ENCODE results near the gene ERBB4. TPM values are rescaled to one million over a fixed set of nuclear protein-coding genes. Genes with fewer than 3 reads are reported as not detected.

ERBB4 gene
- total and polyA plus RNA-seq, 2 of the 8 experiments (the other 6 are each of a cell fraction or from before 2014, with no cell fraction given): 0.34 to 1.3 TPM

DNA sequence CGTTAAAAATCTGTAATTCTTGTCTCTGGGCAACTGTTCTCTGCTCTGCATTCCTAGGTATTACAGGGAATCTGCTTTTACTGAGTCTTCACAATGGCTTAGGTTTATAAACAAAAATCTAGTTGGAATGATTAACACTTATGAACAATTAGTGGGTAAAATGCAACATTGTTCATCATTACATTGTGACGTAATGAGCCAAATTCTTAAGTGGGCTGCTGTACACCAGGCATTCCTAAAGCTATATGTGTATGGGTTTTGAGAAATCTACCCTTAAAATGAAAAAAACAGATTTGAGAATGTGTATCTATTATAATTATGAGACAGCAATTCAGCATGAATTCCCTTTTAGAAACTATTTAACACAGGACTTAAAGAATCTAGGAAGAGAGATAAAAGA, 41.5 kb upstream of the ERBB4 start:
- H3K23ac ChIP-seq (ENCODE audit: insufficient read length): no peak overlapping the region
- no peaks in the 10 kb centered on the region for H3K4me1 ChIP-seq (replicated peaks in 1 of 4; ENCODE audit: control insufficient read depth in 3 of 4, insufficient read depth in 4 of 4, low read length in 3 of 4)
- H3K4me2 ChIP-seq (ENCODE audit: insufficient read depth in 1 of 2, low read depth in 2 of 2, low read length in 2 of 2): no peak overlapping the region
- CTCF ChIA-PET (ENCODE audit: partially characterized antibody): interaction anchor here (0.6 kb wide), 1 partner anchor 61 kb away, joined by 4 read pairs; no protein-coding TSS in a partner anchor
- no peak overlapping the region for H3K9ac ChIP-seq (replicated peaks in 1 of 4; ENCODE audit: extremely low read depth in 1 of 4, low read depth in 3 of 4, low read length in 3 of 4)
- no peak overlapping the region for H4K8ac ChIP-seq (ENCODE audit: extremely low read depth, insufficient read depth, low read length)
- H2AK5ac ChIP-seq (ENCODE audit: low read depth, low read length): no peak overlapping the region
- no peaks in the 10 kb centered on the region for H3K36me3 ChIP-seq (ENCODE audit: control insufficient read depth in 2 of 4, insufficient read depth in 4 of 4, low read length in 3 of 4)
- H2BK120ac ChIP-seq (replicated peaks; ENCODE audit: low read depth, low read length): no peak overlapping the region
- no peak for DNase-seq (ENCODE audit: low read depth in 1 of 2, low spot score in 2 of 2)
- no peak overlapping the region for H3K56ac ChIP-seq (replicated peaks; ENCODE audit: insufficient read length, low read depth, low read length)
- no peak overlapping the region for H2AFZ ChIP-seq (ENCODE audit: low read length)
- H3K4me3 ChIP-seq (ENCODE audit: extremely low read depth in 1 of 4, insufficient read depth in 2 of 4, low read depth in 3 of 4, low read length in 4 of 4): no peak overlapping the region
- H4K91ac ChIP-seq (replicated peaks; ENCODE audit: insufficient read length, low read length): no peak overlapping the region
- no peak overlapping the region for H3K27ac ChIP-seq (ENCODE audit: low read depth, low read length)
- H2BK20ac ChIP-seq (ENCODE audit: low read length): no peak overlapping the region
- no peak overlapping the region for H2BK15ac ChIP-seq (ENCODE audit: low read length)
- no peak overlapping the region for H3K4ac ChIP-seq (replicated peaks; ENCODE audit: insufficient read length, low read depth, low read length)
- no peaks in the 10 kb centered on the region for H3K9me3 ChIP-seq (ENCODE audit: insufficient read depth in 2 of 2, low read depth in 1 of 2, low read length in 1 of 2)
- H4K5ac ChIP-seq (ENCODE audit: insufficient read length, low read depth, low read length): no peak overlapping the region
- WGBS, 2 experiments (ENCODE audit: extremely low coverage in 1 of 2, insufficient coverage in 1 of 2, insufficient read length in 1 of 2, insufficient replicate concordance in 2 of 2, low coverage in 1 of 2, low lambda C conversion rate in 2 of 2, missing lambda C conversion rate in 1 of 2): 82% methylated on average over 2 of the region's 2 CpGs; no CpG with 5 or more reads in 1 of the 2 experiments
- H3K18ac ChIP-seq (ENCODE audit: extremely low read depth, low read length): no peak overlapping the region
- no peak overlapping the region for H2BK5ac ChIP-seq (ENCODE audit: low read depth, low read length)
- no peaks in the 10 kb centered on the region for H3K79me1 ChIP-seq (ENCODE audit: low read depth, low read length)
- FAIRE-seq: no peak
- H3K23me2 ChIP-seq (ENCODE audit: low read depth, low read length): no peaks in the 10 kb centered on the region
- no peak overlapping the region for H2BK12ac ChIP-seq (ENCODE audit: low read depth, low read length)
- POLR2A ChIA-PET (ENCODE audit: partially characterized antibody): no interaction called here
- no peaks in the 10 kb centered on the region for H3K79me2 ChIP-seq (ENCODE audit: control insufficient read depth in 1 of 2, insufficient read depth in 2 of 2, low read length in 2 of 2)
- no peaks in the 10 kb centered on the region for H3K27me3 ChIP-seq (replicated peaks in 1 of 4; ENCODE audit: control insufficient read depth in 3 of 4, extremely low read depth in 1 of 4, insufficient read depth in 3 of 4, low read length in 3 of 4)
- no peak overlapping the region for H3K14ac ChIP-seq (ENCODE audit: insufficient read length)
- TF ChIP-seq, protein P1, sequence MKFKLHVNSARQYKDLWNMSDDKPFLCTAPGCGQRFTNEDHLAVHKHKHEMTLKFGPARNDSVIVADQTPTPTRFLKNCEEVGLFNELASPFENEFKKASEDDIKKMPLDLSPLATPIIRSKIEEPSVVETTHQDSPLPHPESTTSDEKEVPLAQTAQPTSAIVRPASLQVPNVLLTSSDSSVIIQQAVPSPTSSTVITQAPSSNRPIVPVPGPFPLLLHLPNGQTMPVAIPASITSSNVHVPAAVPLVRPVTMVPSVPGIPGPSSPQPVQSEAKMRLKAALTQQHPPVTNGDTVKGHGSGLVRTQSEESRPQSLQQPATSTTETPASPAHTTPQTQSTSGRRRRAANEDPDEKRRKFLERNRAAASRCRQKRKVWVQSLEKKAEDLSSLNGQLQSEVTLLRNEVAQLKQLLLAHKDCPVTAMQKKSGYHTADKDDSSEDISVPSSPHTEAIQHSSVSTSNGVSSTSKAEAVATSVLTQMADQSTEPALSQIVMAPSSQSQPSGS (IDR thresholded peaks at IDR 0.05; ENCODE audit: low read length): no peak
- no peak for TF ChIP-seq TBP (IDR thresholded peaks at IDR 0.05; ENCODE audit: low read depth, low read length)
- no peak for TF ChIP-seq SAP30 (IDR thresholded peaks at IDR 0.05; ENCODE audit: insufficient read depth, insufficient replicate concordance, low read length)
- no peaks in the 10 kb centered on the region for H4K20me1 ChIP-seq (replicated peaks in 1 of 2; ENCODE audit: control insufficient read depth in 1 of 2, insufficient read depth in 2 of 2, low read length in 2 of 2)
